GM19099 (cell line): Measurements from ENCODE around the gene TMEM8B.

Experiments used
- POLR2A ChIP-seq: IDR thresholded peaks from 3 replicates; pipeline ENCODE4 v1.6.1; 2011; ENCODE audit warnings: low read depth; ENCODE audit not compliant: insufficient read length; ENCODE audit errors: extremely low read depth

The TMEM8B gene

DNA sequence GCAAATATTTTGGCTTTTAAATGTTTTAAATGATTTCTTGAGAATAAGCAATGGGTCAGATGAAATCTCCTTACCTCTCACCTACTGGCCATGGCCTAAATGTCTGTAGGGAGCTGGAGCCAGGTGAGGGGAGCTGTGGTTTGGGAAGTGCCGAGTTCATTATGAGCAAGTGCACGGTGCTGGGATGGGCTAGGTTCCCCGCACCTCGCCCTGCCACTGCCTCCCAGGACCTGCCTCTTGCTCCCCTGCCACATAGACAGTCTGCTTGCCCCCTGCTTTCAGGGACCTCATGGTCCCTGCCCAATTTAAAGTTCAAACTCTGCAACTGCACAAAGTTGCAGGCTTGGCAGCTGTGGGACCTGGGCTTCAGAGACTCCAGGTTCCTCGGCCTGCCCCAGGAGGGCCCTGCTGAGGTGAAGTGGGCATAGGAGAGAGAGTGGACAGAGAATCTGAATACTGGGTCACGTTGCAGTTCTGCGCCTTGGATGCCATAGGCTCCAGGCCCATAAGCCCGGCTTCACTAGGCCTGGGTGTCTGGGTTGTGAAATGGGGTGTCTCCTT, 35.7 kb downstream of the TMEM8B start:
- TF ChIP-seq POLR2A = no peak

DNA sequence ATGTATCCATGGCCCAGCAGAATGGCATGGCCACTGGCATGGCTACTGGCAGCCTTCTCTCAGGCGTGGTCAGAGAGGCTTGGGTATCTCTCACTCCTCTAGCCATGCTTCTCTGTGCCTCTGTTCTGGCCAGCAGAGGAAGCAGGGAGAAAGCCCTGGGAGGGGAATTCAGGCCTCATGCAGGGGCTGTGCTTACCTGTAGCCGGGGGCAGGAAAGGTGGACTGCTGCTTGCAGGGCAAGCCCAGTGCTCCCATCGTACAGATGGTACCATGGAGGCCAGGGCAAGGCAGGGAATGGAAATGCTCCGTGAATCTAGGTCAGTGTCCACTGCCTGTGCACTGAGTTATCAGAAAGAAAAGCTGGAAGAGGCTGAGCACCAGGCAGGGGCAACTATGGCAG, 38.5 kb downstream of the TMEM8B start:
- TF ChIP-seq POLR2A = no peak

DNA sequence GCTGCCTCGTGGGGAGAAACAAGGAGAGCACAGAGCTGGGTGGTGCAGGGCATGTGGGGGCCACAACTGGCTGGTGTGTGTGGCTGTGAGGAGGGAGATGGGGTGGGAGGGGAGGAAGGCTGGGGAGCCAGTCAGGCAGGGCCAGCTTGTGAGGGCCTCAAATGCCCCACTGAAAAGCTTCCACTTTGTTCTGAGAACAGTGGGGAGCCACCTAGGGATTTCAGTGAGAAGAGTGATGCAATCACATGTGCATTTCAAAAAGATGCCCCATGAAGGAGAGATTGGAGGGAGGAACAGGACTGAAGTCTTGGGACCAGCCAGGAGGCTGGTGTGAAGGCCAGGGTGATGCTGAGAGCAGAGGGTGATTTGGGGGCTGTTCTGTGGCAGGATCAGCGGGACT, 39.9 kb downstream of the TMEM8B start:
- TF ChIP-seq POLR2A = no peak

DNA sequence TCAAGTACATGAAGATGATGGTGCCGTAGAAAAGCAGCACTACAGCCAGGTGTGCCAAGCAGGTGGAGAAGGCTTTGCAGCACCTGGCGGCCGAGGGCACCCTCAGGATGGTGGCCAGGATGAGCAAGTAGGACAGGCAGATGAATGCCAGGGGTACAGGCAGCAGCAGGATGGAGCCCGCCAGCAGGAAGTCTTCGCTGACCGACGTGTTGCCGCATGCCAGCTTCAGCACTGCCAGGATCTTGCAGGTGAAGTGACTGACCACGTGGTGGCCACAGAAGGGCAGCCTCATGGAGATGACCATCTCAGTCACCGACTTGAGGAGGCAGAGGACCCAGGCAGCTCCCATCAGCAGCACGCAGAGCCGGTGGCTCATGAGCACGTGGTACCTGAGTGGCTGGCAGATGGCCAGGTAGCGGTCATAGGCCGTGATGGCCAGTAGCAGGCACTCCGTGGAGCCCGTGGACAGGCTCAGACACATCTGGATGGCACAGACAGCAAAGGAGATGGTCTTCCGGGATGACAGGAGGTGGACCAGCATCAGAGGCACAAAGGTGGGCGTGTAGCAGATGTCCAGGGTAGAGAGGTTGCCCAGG, 40.7 kb downstream of the TMEM8B start:
- no peak for TF ChIP-seq POLR2A

DNA sequence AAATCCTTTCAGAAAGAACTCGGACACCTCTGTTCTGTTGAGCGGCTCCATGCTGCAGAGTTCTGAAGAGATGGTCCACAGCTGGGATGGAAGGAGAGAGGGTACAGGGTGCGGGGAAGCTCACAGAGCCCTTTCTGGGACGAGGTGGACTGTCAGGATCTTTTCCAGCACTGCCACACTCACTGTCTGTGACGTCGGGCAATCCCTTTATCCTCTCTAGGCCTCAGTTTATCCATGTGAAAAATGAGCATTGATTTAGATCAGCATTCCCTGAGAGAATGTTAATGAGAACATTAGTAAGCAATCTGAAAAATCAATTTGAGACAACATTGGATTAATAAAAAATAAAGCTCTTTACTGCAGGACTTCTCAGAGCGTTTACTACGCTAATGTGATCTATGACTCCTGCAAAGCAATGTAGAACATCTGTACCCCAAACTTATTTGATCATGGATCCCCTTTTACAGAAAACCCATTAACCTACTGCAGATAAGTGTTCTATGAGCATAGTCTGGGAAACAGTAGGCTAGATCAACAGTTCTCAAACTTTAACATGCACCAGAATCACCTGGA, 41.4 kb downstream of the TMEM8B start, which contains the start of gene OR13J1:
TSS of gene OR13J1 (minus strand) at position 51 of the 573 bp plus-strand sequence. CDS start at position 51, 0 bp downstream.
- TF ChIP-seq POLR2A = no peak

DNA sequence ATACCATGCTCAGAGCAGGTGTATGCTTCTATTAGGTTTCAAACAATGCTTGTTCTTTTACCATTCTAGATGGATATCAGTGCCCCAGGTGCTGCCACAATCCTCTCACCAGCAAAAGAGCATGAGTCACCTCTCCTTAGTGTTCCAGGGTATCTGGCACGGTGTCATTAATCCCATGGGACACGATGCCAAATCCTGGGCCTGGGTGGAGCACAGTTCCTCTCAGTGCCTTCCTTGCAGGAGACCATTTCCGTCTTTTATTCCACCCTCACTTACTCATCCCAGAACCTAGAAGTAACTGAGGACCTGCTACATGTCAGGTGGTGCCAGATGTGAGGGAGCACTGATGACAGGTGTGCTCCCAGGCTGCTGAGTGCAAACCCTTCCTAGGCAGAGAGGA, 42.5 kb downstream of the TMEM8B start:
- TF ChIP-seq POLR2A = no peak

DNA sequence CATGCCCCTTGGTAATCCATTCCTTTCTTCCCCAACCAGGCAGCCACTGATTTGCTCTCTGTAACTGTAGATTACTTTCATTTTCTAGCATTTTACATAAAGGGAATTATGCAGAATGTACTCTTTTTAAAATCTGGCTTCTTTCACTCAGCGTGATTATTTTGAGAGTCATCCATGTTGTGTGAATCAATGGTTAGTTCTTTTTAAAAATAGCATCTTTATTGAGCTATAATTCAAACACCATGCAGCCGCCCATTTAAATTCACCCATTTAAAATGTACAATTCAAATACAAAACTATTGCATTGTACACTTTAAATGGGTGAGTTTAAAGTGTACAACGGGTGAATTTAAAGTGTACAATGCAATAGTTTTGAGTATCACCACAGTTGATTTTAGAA, 43.5 kb downstream of the TMEM8B start:
- no peak for TF ChIP-seq POLR2A

DNA sequence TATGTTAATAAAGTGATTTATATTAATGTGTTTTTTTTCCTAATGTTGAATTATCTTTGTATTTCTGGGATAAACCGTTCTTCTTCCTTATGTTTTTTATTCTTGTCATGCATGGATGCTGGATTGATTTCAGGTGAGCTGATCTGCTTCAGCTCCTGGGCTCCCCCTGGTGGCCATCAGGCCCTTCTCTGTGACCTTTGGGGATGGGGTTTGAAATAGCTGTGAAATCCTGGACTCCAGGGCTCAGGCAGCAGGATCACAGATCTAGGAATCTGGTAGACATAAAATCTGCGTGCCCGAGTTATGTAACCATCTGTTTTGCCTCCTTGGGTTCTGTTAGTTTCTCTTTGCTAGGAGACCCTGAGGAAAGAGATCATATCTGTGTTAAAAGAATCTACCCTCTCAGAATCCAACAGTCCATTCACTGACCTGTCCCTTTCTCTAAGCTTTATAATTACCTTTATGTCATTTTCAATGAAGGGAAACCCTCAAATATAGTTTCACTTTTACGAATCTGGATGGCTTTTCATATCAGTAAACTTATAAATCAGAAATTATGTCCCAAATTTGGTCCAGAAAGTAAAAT, 53.3 kb downstream of the TMEM8B start:
- no peak for TF ChIP-seq POLR2A

DNA sequence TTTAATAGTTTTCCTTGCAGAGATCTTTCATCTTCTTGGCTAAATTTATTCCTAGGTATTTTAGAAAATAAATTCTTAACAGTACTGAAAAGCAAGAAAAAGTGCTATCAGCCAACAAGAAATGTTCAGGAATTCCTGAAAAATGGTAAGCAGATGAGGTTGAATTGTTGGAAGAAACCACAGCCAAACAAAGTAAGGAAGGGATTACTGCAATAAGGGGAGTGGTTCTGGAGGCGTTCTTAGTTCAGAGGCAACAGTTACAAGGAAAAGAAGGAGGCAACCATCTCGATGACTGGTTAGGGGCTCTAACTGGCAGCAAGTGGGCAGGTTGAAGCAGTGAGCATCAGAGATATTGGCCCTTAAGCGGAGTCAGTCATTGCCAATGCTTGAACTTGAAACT, 54.0 kb downstream of the TMEM8B start:
- no peak for TF ChIP-seq POLR2A

DNA sequence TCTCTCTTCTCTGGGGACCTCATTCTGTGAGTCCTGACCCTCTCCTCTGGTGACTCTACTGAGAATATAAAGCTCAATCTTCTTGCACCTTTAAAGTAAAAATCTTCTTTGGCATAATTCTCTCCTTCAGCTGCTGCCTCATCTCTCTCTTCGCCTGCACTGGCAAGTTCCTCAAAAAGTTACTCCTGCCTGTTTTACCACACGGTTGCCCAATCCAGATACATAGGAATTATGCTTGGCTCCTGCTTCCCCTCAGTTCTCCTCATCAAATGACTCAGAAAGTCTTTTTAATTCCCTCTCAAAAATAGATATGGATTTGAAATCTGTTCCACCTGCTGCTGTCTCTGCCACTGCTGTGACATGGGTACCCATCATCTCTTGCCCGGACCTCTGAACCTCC, 62.6 kb downstream of the TMEM8B start:
- TF ChIP-seq POLR2A = no peak

DNA sequence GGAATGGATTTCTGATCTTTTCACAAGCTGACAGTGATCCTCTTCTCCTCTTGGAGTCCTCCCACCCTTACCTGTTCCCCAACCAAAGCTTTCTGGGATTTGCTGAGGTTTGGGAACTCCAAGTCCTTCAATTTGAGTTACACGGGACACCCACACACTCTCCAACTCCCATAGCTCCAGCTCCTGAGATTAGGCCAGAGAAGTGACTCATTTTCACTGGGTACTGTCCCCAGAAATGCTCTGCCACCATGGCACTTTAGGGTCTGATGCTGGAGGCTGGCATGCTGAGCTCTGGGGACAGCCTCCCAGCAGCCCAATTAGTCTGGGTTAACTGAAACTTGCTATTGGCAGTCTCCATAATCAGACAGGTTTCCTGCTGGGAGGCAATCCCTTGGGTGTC, 63.0 kb downstream of the TMEM8B start:
- TF ChIP-seq POLR2A = no peak

DNA sequence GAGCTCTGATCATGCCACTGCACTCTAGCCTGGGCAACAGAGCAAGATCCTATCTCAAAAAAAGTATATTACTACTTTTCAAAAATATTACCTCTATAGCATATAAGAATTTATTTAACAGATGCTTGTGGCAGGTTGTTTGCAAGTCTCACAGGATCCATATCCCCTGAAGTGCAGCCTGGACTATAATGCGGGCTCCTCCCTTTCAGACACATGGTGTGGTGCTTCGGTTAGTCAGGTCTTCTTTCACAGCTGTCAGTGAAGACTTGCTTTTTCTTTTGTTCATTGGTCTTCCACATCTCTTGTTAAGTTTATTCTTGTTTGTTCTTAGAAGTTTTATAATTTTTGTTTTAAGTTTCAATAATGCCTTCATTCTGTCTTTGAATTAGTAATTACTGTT, 67.5 kb downstream of the TMEM8B start:
- TF ChIP-seq POLR2A = no peak

DNA sequence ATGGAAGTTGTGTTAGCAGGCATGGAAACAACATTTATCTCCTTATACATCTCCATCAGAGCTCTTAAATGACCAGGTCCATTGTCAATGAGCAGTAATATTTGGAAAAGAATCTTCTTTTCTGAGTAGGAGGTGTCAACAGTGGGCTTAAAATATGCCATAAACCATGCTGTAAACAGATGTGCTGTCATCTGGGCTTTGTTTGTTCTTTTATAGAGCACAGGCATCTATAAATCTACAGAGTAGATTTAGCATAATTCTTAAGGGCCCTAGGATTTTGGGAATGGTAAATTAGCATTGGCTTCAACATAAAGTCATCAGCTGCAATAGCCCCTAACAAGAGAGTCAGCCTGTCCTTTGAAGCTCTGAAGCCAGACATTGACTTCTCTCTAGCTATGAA, 69.3 kb downstream of the TMEM8B start:
- TF ChIP-seq POLR2A = no peak

DNA sequence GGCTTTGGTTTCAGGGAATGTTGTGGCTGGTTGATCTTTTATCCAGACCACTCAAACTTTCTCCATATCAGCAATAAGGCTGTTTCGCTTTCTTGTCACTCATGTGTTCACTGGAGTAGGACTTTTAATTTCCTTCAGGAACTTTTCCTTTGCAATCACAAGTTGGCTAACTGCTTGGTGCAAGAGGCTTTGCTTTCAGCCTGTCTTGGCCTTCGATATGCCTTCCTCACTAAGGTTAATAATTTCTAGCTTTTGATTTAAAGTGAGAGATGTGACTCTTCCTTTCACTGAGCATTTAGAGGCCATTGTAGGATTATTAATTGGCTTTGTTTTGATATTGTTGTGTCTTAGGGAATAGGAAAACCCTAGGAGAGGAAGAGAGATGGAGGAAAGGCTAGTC, 70.0 kb downstream of the TMEM8B start:
- TF ChIP-seq POLR2A = no peak

DNA sequence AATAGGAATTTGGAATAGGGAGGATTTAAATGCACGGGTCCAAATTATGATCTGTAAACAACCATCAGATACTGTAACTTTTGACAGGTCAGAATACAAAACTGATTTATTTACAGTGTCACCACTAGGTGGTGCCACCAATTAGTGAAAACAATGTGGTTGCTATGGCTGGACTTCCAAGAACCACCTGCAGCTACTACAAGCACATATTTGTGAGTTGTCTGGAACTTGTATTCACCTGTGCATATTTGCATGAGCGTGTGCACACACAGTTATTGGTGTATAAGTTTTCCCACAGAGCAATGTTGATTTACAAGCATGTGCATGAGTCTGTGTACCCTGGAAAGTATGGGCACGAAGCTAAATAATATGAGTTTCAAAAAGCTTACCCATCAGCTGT, 74.0 kb downstream of the TMEM8B start:
- no peak for TF ChIP-seq POLR2A

DNA sequence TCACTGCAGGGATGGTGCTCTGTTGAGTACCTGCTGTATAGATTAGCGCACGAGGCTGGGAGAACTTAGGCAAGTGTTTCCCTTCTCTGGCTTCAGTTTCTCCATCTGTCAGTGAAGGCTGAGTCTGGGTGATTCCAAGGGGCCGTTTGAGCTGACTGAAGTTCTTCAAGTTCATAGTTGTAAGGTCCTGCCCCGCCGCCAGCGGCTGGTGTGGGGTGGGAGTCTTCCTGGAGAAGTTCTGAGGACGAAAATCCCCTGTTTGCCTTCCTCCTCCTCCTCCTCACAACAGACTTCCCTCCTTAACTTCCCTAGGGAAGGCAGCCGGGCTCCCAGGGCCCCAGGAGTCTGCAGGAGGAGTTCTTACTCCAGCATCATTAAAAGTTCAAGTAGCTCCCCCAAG, 75.3 kb downstream of the TMEM8B start:
- TF ChIP-seq POLR2A = no peak
